Activated CD4-positive, alpha-beta T cell treated with anti-CD3 and anti-CD28 coated beads, Interleukin-2, amount 50 U/mL, for 48 hours (primary cell): ENCODE data around the gene GPR83.
"Not testable (repeated sequence)": the region's sequence is repeated elsewhere in the genome, so short reads cannot be mapped to it uniquely, and the experiment has no call there.

Source experiments
- DNase-seq, 2 experiments: peaks; one replicate each; pipeline ENCODE4 v3.0.0-alpha.2; 2020

Gene GPR83

GRCh38 chr11:94350850-94351563, 50.2 kb downstream of the GPR83 start:
- DNase-seq, result not testable (repeated sequence)

GRCh38 chr11:94346311-94346710, 54.9 kb downstream of the GPR83 start:
- DNase-seq, result not testable (repeated sequence)

GRCh38 chr11:94343495-94343894, 57.7 kb downstream of the GPR83 start:
- DNase-seq, result no peak

GRCh38 chr11:94342250-94342649, 59.0 kb downstream of the GPR83 start:
- no peak for DNase-seq

DNA sequence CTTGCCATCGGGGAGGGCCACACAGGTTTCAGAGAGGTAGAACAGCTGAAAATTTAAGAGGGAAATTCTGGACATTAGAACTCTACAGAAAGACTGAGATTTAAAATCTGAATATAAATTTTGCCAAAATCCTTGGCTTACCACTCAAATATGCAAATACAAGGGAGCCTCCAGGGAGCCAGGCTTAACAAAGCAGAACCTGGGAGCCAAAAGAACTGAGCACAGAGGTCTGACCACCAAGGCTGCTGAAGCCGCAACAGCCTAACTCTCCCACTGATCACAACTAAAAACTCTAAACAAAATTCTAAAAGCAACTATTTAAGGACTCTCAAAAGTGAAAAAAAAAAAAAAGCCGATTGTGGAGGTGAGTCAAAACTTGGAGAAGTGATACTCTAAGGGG, 62.6 kb downstream of the GPR83 start:
- DNase-seq, result no peak

DNA sequence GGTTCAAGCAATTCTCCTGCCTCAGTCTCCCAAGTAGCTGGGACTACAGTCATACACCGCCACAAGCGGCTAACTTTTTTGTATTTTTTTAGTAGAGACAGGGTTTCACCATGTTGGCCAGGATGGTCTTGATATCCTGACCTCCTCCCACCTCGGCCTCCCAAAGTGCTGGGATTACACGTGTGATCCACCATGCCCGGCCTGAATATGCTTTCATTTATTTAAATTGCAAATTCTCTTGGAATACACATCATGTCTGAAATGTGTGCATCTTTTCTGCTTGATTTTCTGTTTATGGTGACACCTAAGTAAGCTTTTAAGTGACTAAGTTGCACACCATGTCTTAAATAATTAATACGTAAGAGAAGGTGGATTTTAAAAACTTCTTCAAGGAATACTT, 65.2 kb downstream of the GPR83 start:
- DNase-seq, result no peak

GRCh38 chr11:94332814-94333213, 68.4 kb downstream of the GPR83 start:
- DNase-seq, result no peak

DNA sequence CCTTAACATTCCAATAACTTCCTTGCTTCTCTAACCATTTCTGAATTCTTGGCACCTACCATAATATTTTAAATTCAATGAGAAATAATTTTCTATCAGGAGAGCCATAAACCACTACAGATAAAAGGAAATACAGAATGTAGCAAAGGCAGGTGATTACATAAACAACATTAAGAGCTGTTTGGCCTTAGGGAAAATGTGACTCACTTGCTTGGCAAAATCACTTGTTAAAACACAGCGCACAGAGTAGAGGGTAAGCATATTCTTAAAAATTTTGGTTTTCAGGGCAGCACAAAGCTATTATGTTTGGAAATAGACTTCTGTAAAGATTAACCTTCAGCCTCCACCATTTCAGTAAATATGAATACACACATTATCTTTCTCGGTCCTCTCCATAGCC, 70.4 kb downstream of the GPR83 start:
- DNase-seq, result no peak

- DNase-seq, result no peak
Measured at GRCh38 chr11:94329501-94329900, 71.7 kb downstream of the GPR83 start.

GRCh38 chr11:94328587-94329080, 72.6 kb downstream of the GPR83 start:
- no peak for DNase-seq
